ENCODE data around the gene SCAI. TPM values are rescaled to one million over a fixed set of nuclear protein-coding genes. Genes with fewer than 3 reads are reported as not detected.

SCAI gene
- 10 to 100 TPM; 10.4 to 13.4 (median 12.5) TPM for total RNA-seq

- Histone ChIP-seq H3K4me3 (replicated peaks in 1 of 3) (peak within 1 kb of the TSS; percentile 12 to 93 (median 58)), H3K4me1 (peaks cover 0 to 5% of the 10 kb centered on the region in 2 donors), H3K36me3 (no peaks in the 10 kb centered on the region), H3K27ac (peak within 1 kb of the TSS in 2 of 3 donors; percentile 71 to 74), H3K9me3 (no peaks in the 10 kb centered on the region), H3K27me3 (no peaks in the 10 kb centered on the region)
- intact Hi-C loops (cut with DNase I) = loop anchor here (5.0 to 10.0 kb wide), 2 partner anchors 201 to 269 kb away; partner anchors contain the start of gene GOLGA1
- TF ChIP-seq CTCF (IDR thresholded peaks at IDR 0.05) (peak; percentile 98 to 100 (median 99)), POLR2A (IDR thresholded peaks at IDR 0.05) (peak in 1 of 2 donors; percentile 81)
- peak; percentile 100 for DNase-seq
- 1 to 3% methylated on average over 10 to 19 of the region's 46 CpGs for WGBS, 2 donors
Observed at GRCh38 chr9:125143377-125144090, at the start of gene SCAI. SCAI (minus strand) TSS chr9:125143528; CDS start chr9:125143437, 91 bp downstream.

GRCh38 chr9:125190361-125190801 lies 47.1 kb upstream of the SCAI start:
- Histone ChIP-seq H3K27ac (peak overlapping the region; percentile 40 to 98 (median 91)), H3K9me3 (no peaks in the 10 kb centered on the region), H3K4me1 (peaks cover 35 to 42% of the 10 kb centered on the region in 2 donors), H3K4me3 (replicated peaks in 1 of 3) (peak overlapping the region; percentile 15 to 99 (median 17)), H3K27me3 (no peaks in the 10 kb centered on the region), H3K36me3 (no peaks in the 10 kb centered on the region)
- TF ChIP-seq CTCF (IDR thresholded peaks at IDR 0.05) (no peak), POLR2A (IDR thresholded peaks at IDR 0.05) (no peak)
- intact Hi-C loops (cut with DNase I) = no loop called here
- 48 to 55% methylated on average over 14 of the region's 14 CpGs for WGBS, 2 donors
- peak in 1 of 2 donors; percentile 10 for DNase-seq

- H3K4me3 ChIP-seq (replicated peaks in 1 of 3) = peak within 1 kb of the TSS; percentile 51 to 99 (median 94)
- TF ChIP-seq POLR2A (IDR thresholded peaks at IDR 0.05) (peak; percentile 70 to 85), CTCF (IDR thresholded peaks at IDR 0.05) (peak in 5 of 6 experiments; percentile 40 to 77 (median 61))
- WGBS, 2 donors = 0% methylated on average over 14 to 25 of the region's 82 CpGs
- peak; percentile 97 for DNase-seq
- H3K27ac ChIP-seq = peak within 1 kb of the TSS; percentile 82 to 98 (median 91)
- H3K9me3 ChIP-seq = no peaks in the 10 kb centered on the region
- no peaks in the 10 kb centered on the region for H3K36me3 ChIP-seq
- peaks cover 35 to 43% of the 10 kb centered on the region in 2 donors for H3K4me1 ChIP-seq
- intact Hi-C loops (cut with DNase I) = no loop called here
- H3K27me3 ChIP-seq = no peaks in the 10 kb centered on the region
Observed at GRCh38 chr9:125189361-125190289, 46.3 kb upstream of the SCAI start, which contains the start of gene PPP6C. PPP6C (minus strand) TSS chr9:125189803; CDS start chr9:125189718, 85 bp downstream.

- Histone ChIP-seq H3K27me3 (no peaks in the 10 kb centered on the region), H3K9me3 (no peaks in the 10 kb centered on the region), H3K36me3 (no peaks in the 10 kb centered on the region), H3K4me1 (peaks cover 37 to 43% of the 10 kb centered on the region in 2 donors), H3K27ac (peak overlapping the region; percentile 82 to 98 (median 91)), H3K4me3 (replicated peaks in 1 of 3) (peak overlapping the region; percentile 51 to 99 (median 94))
- peak; percentile 29 to 36 for DNase-seq
- intact Hi-C loops (cut with DNase I) = no loop called here
- WGBS, 2 donors = 0% methylated on average over 9 to 13 of the region's 26 CpGs
- no peak for TF ChIP-seq CTCF (IDR thresholded peaks at IDR 0.05)
- TF ChIP-seq POLR2A (IDR thresholded peaks at IDR 0.05) = no peak
Observed at GRCh38 chr9:125189011-125189360, 45.7 kb upstream of the SCAI start.

Measured in thyroid gland (tissue), 4 donors.